ENCODE data around the gene C14orf119. TPM values are rescaled to one million over a fixed set of nuclear protein-coding genes. Genes with fewer than 3 reads are reported as not detected.

Gene C14orf119
- total RNA-seq, 1 experiment from 2014 or later = 65.1 TPM

DNA sequence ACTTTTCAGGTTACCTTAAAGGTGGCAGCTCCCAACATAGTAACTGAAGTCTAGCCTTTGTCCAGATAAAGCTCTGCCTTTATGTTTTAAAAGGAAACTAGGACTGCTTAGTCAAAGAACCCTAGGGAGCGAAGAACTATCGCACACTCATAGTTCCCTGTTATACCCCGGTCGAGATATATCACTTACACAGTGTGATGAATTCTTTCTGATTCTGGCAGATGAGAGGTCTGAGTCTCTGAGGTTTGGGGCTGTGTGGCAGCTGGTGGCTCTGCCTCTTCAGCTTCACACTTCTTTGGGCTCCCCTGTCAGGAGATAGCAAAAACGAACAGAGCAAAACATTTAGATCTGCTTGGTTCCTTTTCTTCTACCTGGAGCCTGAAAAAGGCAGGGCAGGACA lies 17.3 kb upstream of the C14orf119 start:
- Histone ChIP-seq H2BK20ac (ENCODE audit: low read depth, low read length, poor library complexity, severe bottlenecking) (no peak overlapping the region), H2AK5ac (ENCODE audit: insufficient read length, low read length) (no peak overlapping the region), H2BK120ac (ENCODE audit: low read depth, low read length, poor library complexity, severe bottlenecking) (no peak overlapping the region), H3K23me2 (ENCODE audit: insufficient read length, low read depth, low read length, poor library complexity, severe bottlenecking) (no peaks in the 10 kb centered on the region), H3K4me2 (ENCODE audit: insufficient read depth, insufficient read length, low read length) (no peak overlapping the region), H3K23ac (ENCODE audit: insufficient read length, low read depth, low read length) (no peak overlapping the region), H3K27me3 (ENCODE audit: insufficient read depth, low read length) (no peaks in the 10 kb centered on the region), H3K27ac (ENCODE audit: insufficient read length, low read depth, low read length) (no peak overlapping the region), H3T11ph (ENCODE audit: low read length) (no peak overlapping the region), H2BK12ac (ENCODE audit: insufficient read length, low read depth, low read length) (no peak overlapping the region), H4K5ac (ENCODE audit: insufficient read length, low read depth, low read length) (no peak overlapping the region), H3K4me1 (ENCODE audit: insufficient read depth, low read length) (no peaks in the 10 kb centered on the region), H3K56ac (ENCODE audit: insufficient read length, low read depth, low read length) (no peak overlapping the region), H4K91ac (ENCODE audit: insufficient read length, low read depth, low read length) (no peak overlapping the region), H3K9ac (ENCODE audit: extremely low read depth, insufficient read length, low read length) (no peak overlapping the region), H3K9me3 (ENCODE audit: control insufficient read depth, low read depth, low read length) (no peaks in the 10 kb centered on the region), H2BK5ac (ENCODE audit: insufficient read length, low read length) (no peak overlapping the region), H3K79me2 (ENCODE audit: insufficient read depth, low read length) (no peaks in the 10 kb centered on the region), H4K20me1 (ENCODE audit: control insufficient read depth, insufficient read depth, insufficient read length) (no peaks in the 10 kb centered on the region), H4K8ac (replicated peaks; ENCODE audit: insufficient read length, low read depth, low read length) (no peak overlapping the region), H3K79me1 (ENCODE audit: insufficient read depth, low read depth, low read length, poor library complexity, severe bottlenecking) (no peaks in the 10 kb centered on the region), H2AFZ (ENCODE audit: low read length) (no peak overlapping the region), H3K14ac (ENCODE audit: insufficient read depth, low read length) (no peak overlapping the region), H2BK15ac (ENCODE audit: low read depth, low read length) (no peak overlapping the region), H3K4ac (ENCODE audit: low read depth, low read length) (no peak overlapping the region), H3K18ac (ENCODE audit: insufficient read length, low read depth, low read length) (no peak overlapping the region)
- Mint-ChIP-seq H3K9me3 (no peaks in the 10 kb centered on the region; a peak in 1 of 5 replicates), H3K27me3 (ENCODE audit: low read depth) (no peaks in the 10 kb centered on the region), H3K27ac (peak overlapping the region in 1 of 3 experiments; percentile 25; a peak in 1 of 7 replicates), H3K4me1 (peaks cover 2% of the 10 kb centered on the region in 2 experiments), H3K36me3 (ENCODE audit: insufficient read depth in 1 of 3, low read depth in 3 of 3) (peaks cover 52 to 92% (median 85%) of the 10 kb centered on the region in 3 experiments; a peak in 6 of 7 replicates), H3K4me3 (no peak overlapping the region)
- DNase-seq = no peak
- TF ChIP-seq, protein P1, sequence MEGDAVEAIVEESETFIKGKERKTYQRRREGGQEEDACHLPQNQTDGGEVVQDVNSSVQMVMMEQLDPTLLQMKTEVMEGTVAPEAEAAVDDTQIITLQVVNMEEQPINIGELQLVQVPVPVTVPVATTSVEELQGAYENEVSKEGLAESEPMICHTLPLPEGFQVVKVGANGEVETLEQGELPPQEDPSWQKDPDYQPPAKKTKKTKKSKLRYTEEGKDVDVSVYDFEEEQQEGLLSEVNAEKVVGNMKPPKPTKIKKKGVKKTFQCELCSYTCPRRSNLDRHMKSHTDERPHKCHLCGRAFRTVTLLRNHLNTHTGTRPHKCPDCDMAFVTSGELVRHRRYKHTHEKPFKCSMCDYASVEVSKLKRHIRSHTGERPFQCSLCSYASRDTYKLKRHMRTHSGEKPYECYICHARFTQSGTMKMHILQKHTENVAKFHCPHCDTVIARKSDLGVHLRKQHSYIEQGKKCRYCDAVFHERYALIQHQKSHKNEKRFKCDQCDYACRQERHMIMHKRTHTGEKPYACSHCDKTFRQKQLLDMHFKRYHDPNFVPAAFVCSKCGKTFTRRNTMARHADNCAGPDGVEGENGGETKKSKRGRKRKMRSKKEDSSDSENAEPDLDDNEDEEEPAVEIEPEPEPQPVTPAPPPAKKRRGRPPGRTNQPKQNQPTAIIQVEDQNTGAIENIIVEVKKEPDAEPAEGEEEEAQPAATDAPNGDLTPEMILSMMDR (conservative IDR thresholded peaks at IDR 0.05) = no peak
- WGBS (ENCODE audit: extremely low coverage, insufficient read length, low lambda C conversion rate) = no CpG with 5 or more reads among the region's 5 CpGs

All from H9 (cell line).